ENCODE data around the gene UBTD2. TPM values are rescaled to one million over a fixed set of nuclear protein-coding genes. Genes with fewer than 3 reads are reported as not detected.

UBTD2 gene
- total RNA-seq, 2 donors from 2014 or later, result 13.5 to 20.8 TPM

GRCh38 chr5:172234031-172234430 lies 49.5 kb downstream of the UBTD2 start:
- 91 to 95% methylated on average over 4 of the region's 4 CpGs for WGBS, 2 donors
- Histone ChIP-seq H3K9me3 (no peaks in the 10 kb centered on the region), H3K4me3 (no peak overlapping the region), H3K4me1 (peaks cover 33% of the 10 kb centered on the region), H3K27me3 (no peaks in the 10 kb centered on the region), H3K36me3 (replicated peaks in 1 of 2; ENCODE audit: insufficient read depth in 1 of 2, low read depth in 2 of 2) (peaks cover 0 to 3% of the 10 kb centered on the region in 2 donors), H3K27ac (no peak overlapping the region)
- intact Hi-C loops (cut with DNase I), result no loop called here
- TF ChIP-seq CTCF (IDR thresholded peaks at IDR 0.05) (no peak), POLR2A (IDR thresholded peaks at IDR 0.05) (no peak)
- no peak for ATAC-seq
- DNase-seq, result no peak

GRCh38 chr5:172229904-172230303 lies 53.7 kb downstream of the UBTD2 start:
- ATAC-seq, result no peak
- Histone ChIP-seq H3K27me3 (no peaks in the 10 kb centered on the region), H3K27ac (no peak overlapping the region), H3K4me1 (peaks cover 4% of the 10 kb centered on the region), H3K36me3 (replicated peaks in 1 of 2; ENCODE audit: insufficient read depth in 1 of 2, low read depth in 2 of 2) (peaks cover 0 to 3% of the 10 kb centered on the region in 2 donors), H3K9me3 (no peaks in the 10 kb centered on the region), H3K4me3 (no peak overlapping the region)
- TF ChIP-seq CTCF (IDR thresholded peaks at IDR 0.05) (no peak), POLR2A (IDR thresholded peaks at IDR 0.05) (no peak)
- intact Hi-C loops (cut with DNase I), result no loop called here
- DNase-seq, result no peak
- 90 to 93% methylated on average over 1 of the region's 1 CpG for whole genome bisulfite sequencing, 2 donors

GRCh38 chr5:172224996-172225395 lies 58.6 kb downstream of the UBTD2 start:
- Histone ChIP-seq H3K36me3 (replicated peaks in 1 of 2; ENCODE audit: insufficient read depth in 1 of 2, low read depth in 2 of 2) (peaks cover 0 to 1% of the 10 kb centered on the region in 2 donors), H3K27ac (no peak overlapping the region), H3K27me3 (no peaks in the 10 kb centered on the region), H3K4me1 (no peaks in the 10 kb centered on the region), H3K4me3 (no peak overlapping the region), H3K9me3 (no peaks in the 10 kb centered on the region)
- DNase-seq (no peak), ATAC-seq (no peak)
- WGBS, 2 donors, result 84 to 95% methylated on average over 1 of the region's 1 CpG
- intact Hi-C loops (cut with DNase I), result no loop called here
- no peak for TF ChIP-seq POLR2A (IDR thresholded peaks at IDR 0.05)
- TF ChIP-seq CTCF (IDR thresholded peaks at IDR 0.05), result no peak

GRCh38 chr5:172223901-172224873 lies 59.4 kb downstream of the UBTD2 start:
- ATAC-seq, result no peak
- no peaks in the 10 kb centered on the region for H3K27me3 ChIP-seq
- H3K36me3 ChIP-seq (replicated peaks in 1 of 2; ENCODE audit: insufficient read depth in 1 of 2, low read depth in 2 of 2), result peaks cover 0 to 1% of the 10 kb centered on the region in 2 donors
- H3K4me1 ChIP-seq, result no peaks in the 10 kb centered on the region
- no peak for TF ChIP-seq CTCF (IDR thresholded peaks at IDR 0.05)
- no peak for TF ChIP-seq POLR2A (IDR thresholded peaks at IDR 0.05)
- no peaks in the 10 kb centered on the region for H3K9me3 ChIP-seq
- H3K27ac ChIP-seq, result no peak overlapping the region
- intact Hi-C loops (cut with DNase I), result no loop called here
- no peak overlapping the region for H3K4me3 ChIP-seq
- WGBS, 2 donors, result 90% methylated on average over 10 of the region's 10 CpGs
- no peak for DNase-seq
